ENCODE results near the gene GCC2. TPM values are rescaled to one million over a fixed set of nuclear protein-coding genes. Genes with fewer than 3 reads are reported as not detected.
"Not testable (repeated sequence)": the region's sequence is repeated elsewhere in the genome, so short reads cannot be mapped to it uniquely, and the experiment has no call there.

Gene GCC2
- total RNA-seq, 1 donor from 2014 or later, result 84.4 TPM

- no peak for DNase-seq (ENCODE audit: low spot score)
These were observed 12.0 kb upstream of the GCC2 start for GRCh38 chr2:108436976-108437375.

- no peak for DNase-seq (ENCODE audit: low spot score)
These were observed 7.3 kb upstream of the GCC2 start for GRCh38 chr2:108441712-108442111.

GRCh38 chr2:108444941-108445840 is 3.8 kb upstream of the GCC2 start:
- no peak for DNase-seq (ENCODE audit: low spot score)

GRCh38 chr2:108446703-108447102 is 2.3 kb upstream of the GCC2 start:
- no peak for DNase-seq (ENCODE audit: low spot score)

- DNase-seq (ENCODE audit: low spot score), result no peak
These were observed 894 bp upstream of the GCC2 start for GRCh38 chr2:108447947-108448677.

- no peak for DNase-seq (ENCODE audit: low spot score)
These were observed 564 bp downstream of the GCC2 start for GRCh38 chr2:108449410-108450130.

GRCh38 chr2:108450863-108451262 is 1.9 kb downstream of the GCC2 start:
- no peak for DNase-seq (ENCODE audit: low spot score)

GRCh38 chr2:108451976-108452375 is 3.0 kb downstream of the GCC2 start:
- no peak for DNase-seq (ENCODE audit: low spot score)

GRCh38 chr2:108453530-108453929 is 4.5 kb downstream of the GCC2 start:
- not testable (repeated sequence) for DNase-seq (ENCODE audit: low spot score)

GRCh38 chr2:108454440-108454839 is 5.4 kb downstream of the GCC2 start:
- no peak for DNase-seq (ENCODE audit: low spot score)

GRCh38 chr2:108455571-108455970 is 6.6 kb downstream of the GCC2 start:
- DNase-seq (ENCODE audit: low spot score), result no peak

- no peak for DNase-seq (ENCODE audit: low spot score)
These were observed 9.1 kb downstream of the GCC2 start for GRCh38 chr2:108458082-108458481.

GRCh38 chr2:108459441-108459840 is 10.4 kb downstream of the GCC2 start:
- DNase-seq (ENCODE audit: low spot score), result no peak

GRCh38 chr2:108460345-108461037 is 11.5 kb downstream of the GCC2 start:
- no peak for DNase-seq (ENCODE audit: low spot score)

GRCh38 chr2:108477099-108477498 is 28.1 kb downstream of the GCC2 start:
- no peak for DNase-seq (ENCODE audit: low spot score)

GRCh38 chr2:108485253-108485652 is 36.2 kb downstream of the GCC2 start:
- DNase-seq (ENCODE audit: low spot score), result no peak

- no peak for DNase-seq (ENCODE audit: low spot score)
These were observed 41.6 kb downstream of the GCC2 start for GRCh38 chr2:108490506-108491122.

GRCh38 chr2:108491848-108492247 is 42.8 kb downstream of the GCC2 start:
- no peak for DNase-seq (ENCODE audit: low spot score)

- no peak for DNase-seq (ENCODE audit: low spot score)
These were observed 43.4 kb downstream of the GCC2 start for GRCh38 chr2:108492364-108492763.

- not testable (repeated sequence) for DNase-seq (ENCODE audit: low spot score)
These were observed 47.2 kb downstream of the GCC2 start for GRCh38 chr2:108496167-108496566.

- DNase-seq (ENCODE audit: low spot score), result not testable (repeated sequence)
These were observed 58.6 kb downstream of the GCC2 start for GRCh38 chr2:108507620-108508019.

All from ureter (tissue), 1 donor.